ENCODE measurements around the gene CATSPERZ. TPM values are rescaled to one million over a fixed set of nuclear protein-coding genes. Genes with fewer than 3 reads are reported as not detected.

Gene CATSPERZ
- total RNA-seq, 1 experiment from 2014 or later: not detected

DNA sequence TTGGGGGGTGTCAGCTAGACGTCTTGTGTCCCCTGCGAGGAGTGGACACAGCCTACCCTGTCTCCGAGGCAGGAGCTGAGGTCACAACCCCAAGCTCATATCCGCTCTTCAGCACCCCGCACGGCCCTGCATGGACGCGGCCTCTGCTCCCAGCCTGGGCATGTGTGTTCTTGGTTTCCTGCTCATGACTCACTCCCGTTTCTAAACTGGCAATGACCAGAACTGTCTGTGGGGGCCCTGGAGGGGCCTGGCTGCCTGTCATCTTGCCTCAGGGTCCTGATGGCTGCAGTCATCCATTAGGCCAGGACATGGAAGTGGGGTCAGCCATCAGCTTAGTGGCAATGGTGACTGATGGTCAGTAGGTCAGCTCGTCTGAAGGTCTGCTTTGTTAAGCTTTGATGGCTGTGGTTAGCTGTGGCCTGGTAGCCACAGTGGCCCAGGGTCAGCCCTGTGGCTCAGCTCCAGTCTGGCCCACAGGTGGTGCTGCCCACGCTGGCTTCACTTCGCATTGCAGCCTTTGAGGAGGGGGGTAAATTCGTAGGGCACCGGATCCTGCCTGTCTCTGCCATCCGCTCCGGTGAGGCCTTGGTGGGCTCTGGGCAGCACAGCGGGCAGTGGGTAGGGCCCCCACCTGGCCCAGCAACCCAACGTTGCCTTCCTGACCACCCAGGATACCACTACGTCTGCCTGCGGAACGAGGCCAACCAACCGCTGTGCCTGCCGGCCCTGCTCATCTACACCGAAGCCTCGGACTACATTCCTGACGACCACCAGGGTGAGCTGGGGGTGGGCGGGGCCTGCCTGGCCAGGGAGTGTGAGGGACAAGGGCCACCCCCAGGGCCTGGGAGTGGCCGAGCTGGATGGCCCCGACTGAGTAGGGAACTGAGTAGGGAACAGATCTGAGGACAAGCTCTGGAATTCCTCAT, 36.9 kb upstream of the CATSPERZ start:
- in situ Hi-C loops (cut with HindIII; ENCODE audit: low sequenced_read_pairs): no loop called here
- DNase-seq (ENCODE audit: low spot score): no peak

DNA sequence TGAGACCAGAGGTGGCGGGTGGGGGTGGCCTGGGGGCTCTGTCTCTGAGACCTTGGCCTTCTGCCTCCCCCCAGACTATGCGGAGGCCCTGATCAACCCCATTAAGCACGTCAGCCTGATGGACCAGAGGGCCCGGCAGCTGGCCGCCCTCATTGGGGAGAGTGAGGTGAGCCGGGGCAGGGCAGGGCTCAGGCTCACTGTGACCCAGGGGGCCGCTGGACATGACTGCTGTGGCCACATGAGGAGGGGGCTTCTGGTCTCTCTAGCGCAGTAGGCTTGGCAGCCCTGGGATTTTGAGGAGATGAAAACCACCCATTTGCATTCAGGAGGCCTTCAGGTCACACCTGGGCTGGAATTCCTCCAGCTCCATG, 36.2 kb upstream of the CATSPERZ start:
- in situ Hi-C loops (cut with HindIII; ENCODE audit: low sequenced_read_pairs): no loop called here
- DNase-seq (ENCODE audit: low spot score): no peak

DNA sequence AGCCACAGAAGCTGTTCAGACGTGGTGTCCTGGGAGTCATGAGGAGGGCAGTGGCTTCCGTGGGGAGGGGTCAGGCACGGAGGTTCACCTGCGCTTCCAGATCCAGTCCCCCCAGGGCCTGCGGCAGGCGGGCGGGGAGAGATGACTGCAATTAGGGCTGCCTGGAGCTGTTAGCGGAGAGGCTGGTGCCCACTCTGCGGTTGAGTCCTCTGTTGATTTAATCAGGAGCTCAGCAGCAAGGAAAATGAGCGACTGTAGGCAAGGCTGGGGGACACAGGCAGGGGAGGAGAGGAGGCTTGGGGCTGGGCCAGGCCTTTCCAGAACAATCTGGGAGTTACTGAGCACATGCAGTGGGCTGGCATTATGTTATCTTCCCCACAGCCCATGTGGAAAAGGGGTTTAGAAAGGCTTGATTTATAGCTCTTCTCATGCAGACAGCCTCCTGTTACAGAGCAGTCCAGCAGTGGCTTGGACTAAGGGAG, 35.7 kb upstream of the CATSPERZ start:
- peak; percentile 35 for DNase-seq (ENCODE audit: low spot score)
- in situ Hi-C loops (cut with HindIII; ENCODE audit: low sequenced_read_pairs): no loop called here

DNA sequence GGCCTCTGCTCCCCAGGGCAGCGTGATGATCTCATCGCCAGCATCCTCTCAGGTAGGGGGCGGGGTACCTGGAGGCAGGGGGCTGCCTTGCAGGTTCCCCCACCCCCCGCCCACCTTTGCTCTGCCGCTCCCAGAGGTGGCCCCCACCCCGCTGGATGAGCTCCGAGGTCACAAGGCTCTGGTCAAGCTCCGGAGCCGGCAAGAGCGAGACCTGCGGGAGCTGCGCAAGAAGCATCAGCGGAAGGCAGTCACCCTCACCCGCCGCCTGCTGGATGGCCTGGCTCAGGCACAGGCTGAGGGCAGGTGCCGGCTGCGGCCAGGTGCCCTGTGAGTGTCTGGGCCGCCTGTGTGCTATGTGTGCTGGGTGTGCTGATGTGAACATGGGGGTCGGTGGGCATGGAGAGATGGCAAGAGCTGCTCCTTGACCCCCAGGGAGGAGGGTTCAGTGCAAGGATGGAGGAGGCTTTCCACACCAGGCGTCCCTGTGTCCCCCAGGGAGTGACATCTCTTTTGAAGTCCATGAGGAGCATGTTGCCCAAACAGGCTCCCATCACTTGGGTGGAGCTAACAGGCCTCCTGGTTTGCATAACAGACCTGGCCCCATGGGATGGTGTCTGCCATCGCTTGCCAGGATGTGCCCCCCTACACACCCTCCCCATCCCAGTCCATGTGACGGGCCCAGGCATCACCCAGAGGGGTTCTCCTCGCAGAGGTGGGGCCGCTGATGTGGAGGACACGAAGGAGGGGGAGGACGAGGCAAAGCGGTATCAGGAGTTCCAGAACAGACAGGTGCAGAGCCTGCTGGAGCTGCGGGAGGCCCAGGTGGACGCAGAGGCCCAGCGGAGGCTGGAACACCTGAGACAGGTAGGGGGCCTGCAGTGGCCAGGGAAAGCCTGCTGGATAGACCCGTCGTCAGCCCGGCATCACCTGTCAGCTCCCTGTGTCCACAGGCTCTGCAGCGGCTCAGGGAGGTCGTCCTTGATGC, 34.7 kb upstream of the CATSPERZ start:
- in situ Hi-C loops (cut with HindIII; ENCODE audit: low sequenced_read_pairs): no loop called here
- DNase-seq (ENCODE audit: low spot score): no peak

GRCh38 chr11:64266339-64266738, 33.8 kb upstream of the CATSPERZ start:
- no peak for DNase-seq (ENCODE audit: low spot score)
- in situ Hi-C loops (cut with HindIII; ENCODE audit: low sequenced_read_pairs): no loop called here

GRCh38 chr11:64267207-64267945, 32.8 kb upstream of the CATSPERZ start:
- no peak for DNase-seq (ENCODE audit: low spot score)
- in situ Hi-C loops (cut with HindIII; ENCODE audit: low sequenced_read_pairs): no loop called here

GRCh38 chr11:64268025-64268892, 31.9 kb upstream of the CATSPERZ start:
- DNase-seq (ENCODE audit: low spot score): no peak
- in situ Hi-C loops (cut with HindIII; ENCODE audit: low sequenced_read_pairs): no loop called here

DNA sequence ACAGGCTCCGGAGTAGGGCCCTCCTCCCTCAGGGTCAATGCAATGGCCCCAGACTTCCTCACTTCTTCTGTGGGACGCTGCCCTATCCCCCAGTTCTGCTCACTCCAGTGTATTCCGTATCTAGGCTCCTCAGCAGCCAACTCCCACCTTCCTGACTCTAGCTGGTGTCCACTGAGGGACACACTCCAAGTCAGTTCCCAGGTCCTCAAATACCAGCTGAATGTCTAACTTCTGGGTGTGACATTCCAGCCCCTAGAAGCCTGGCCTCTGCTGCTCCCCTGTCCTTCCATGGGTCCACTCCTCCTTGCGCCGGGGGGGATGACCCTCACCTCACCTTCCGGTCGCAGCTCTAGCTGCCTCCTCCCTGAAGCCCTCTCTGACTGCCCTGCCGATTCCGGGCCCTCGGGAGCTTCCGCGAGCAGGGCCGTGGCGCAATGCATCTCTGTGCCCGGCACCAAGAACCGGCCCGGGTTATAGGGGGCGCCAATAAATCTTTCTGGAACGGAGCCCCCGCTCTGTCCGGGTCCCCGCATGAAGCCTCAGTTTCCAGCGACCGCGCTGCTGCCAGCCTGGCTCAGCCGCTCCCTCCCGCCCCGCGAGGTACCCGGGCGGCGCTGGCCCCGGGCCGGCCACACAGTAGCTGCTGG, 31.1 kb upstream of the CATSPERZ start:
- in situ Hi-C loops (cut with HindIII; ENCODE audit: low sequenced_read_pairs): no loop called here
- peak; percentile 65 for DNase-seq (ENCODE audit: low spot score)

- DNase-seq (ENCODE audit: low spot score): peak; percentile 100
- in situ Hi-C loops (cut with HindIII; ENCODE audit: low sequenced_read_pairs): loop anchor here (10.0 kb wide), 1 partner anchor 65 kb away; the partner anchor contains the start of gene FERMT3
These were observed 30.5 kb upstream of the CATSPERZ start for GRCh38 chr11:64269540-64270220.

DNA sequence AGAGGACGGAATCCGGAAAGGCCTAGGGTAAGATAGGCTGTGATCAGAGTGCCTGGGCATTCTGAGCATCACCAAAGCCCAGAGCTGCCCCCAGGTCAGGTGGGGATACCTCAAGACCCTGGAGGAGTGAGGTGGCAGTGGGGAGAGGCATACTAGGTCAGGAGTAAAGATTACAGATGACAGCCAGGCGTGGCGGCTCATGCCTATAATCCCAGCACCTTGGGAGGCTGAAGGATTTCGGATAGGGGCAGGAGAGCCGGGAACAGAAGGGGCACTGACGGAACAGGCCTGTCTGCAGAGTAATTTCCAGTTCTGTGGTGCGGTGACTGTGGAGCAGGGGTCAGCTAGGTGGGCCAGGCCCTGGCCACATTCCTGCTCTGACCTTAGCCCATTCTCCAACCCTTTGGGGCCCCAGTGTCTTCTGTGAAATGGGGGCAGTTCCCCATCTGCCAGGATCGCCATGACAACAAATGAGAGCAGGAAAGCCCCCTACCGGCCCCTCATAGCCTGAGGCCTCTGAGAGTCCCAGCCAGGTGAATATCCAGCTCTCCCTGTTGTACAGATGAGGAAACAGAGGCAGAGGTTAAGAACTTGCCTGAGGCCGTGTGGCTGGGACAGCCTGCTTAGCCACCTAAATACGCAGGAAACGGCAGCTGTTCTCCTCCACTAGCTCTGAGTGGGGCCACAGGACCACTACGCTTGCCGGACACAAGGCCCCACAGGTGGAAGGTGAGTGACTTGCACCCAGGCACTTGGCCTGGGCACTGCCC, 24.9 kb upstream of the CATSPERZ start:
- no peak for DNase-seq (ENCODE audit: low spot score)
- in situ Hi-C loops (cut with HindIII; ENCODE audit: low sequenced_read_pairs): loop anchor here (10.0 kb wide), 1 partner anchor 70 kb away; the partner anchor contains the start of gene FERMT3

- DNase-seq (ENCODE audit: low spot score): no peak
- in situ Hi-C loops (cut with HindIII; ENCODE audit: low sequenced_read_pairs): loop anchor here (10.0 kb wide), 1 partner anchor 71 kb away; the partner anchor contains the start of gene FERMT3
These were observed 24.3 kb upstream of the CATSPERZ start for GRCh38 chr11:64275841-64276240.

DNA sequence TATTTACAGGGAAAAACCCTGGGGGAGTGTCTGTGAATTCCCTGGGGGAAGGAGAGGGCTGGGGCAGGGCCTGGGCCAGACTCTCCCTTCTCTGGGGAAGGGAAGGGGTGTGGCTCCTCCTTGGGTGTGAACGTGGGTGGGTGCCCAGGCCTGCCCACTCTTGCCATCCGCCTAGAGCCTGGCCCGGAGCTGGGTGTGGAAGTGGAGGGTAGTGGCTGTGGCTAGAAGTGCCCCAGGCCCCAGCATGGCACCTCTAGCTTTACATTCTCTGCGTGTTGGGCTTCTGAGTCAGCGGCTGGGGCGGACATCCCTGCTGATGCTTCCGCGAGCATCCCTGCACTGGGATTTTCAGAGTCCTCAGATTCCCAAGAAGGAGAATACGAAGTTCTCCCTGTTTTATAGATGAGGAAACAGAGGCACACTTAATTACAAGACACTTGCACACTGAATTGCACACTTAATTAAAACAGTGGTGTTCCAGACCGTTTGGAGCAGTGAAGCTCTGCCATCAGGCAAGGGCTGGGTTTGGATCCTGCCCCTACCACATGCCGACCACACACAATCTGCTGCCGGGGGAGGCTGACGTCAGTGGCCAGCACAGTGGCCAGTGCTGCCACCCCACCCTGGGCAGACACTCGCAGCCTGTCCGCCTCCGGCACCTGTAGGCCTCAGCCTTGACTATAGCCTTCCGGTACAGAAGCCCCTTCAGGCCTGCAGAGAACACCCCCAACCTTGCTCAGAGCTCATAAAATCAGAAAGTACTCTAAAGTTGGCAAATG, 23.3 kb upstream of the CATSPERZ start:
- in situ Hi-C loops (cut with HindIII; ENCODE audit: low sequenced_read_pairs): loop anchor here (10.0 kb wide), 1 partner anchor 72 kb away; the partner anchor contains the start of gene FERMT3

GRCh38 chr11:64278576-64279190, 21.5 kb upstream of the CATSPERZ start:
- DNase-seq (ENCODE audit: low spot score): no peak
- in situ Hi-C loops (cut with HindIII; ENCODE audit: low sequenced_read_pairs): loop anchor here (10.0 kb wide), 1 partner anchor 74 kb away; the partner anchor contains the start of gene FERMT3

More for the DNA sequence above, 23.3 kb upstream of the CATSPERZ start:
- DNase-seq (ENCODE audit: low spot score): peak; percentile 68

DNA sequence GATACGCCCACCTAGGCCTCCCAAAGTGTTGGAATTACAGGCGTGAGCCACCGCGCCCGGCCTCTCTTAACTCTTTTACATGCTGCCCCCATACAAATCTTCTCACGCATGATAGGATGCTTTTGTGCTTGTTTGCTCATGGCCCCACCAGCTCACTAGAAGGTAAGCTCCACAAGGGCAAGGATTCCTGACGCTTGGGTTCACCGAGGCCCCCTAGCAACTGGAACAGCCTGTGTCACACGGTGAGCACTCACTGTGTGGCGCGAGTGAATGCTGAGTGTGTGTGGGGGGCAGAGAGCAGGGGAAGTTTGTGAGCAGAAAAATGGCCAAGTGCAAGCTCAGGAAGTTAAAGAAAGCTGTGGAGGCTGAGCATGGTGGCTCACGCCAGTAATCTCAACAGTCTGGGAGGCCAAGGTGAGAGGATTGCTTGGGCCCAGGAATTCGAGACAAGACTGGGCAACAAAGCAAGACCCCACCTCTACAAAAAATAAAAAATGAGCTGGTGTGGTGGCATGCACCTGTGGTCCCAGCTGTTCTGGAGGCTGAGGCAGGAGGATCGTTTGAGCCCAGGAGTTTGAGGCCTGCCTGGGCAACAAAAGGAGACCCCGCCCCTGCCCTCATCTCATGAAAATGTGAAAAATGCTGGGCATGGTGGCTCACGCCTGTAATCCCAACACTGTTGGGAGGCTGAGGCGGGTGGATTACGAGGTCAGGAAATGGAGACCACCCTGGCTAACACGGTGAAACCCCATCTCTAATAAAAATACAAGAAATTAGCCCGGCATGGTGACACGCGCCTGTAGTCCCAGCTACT, 18.0 kb upstream of the CATSPERZ start:
- no peak for DNase-seq (ENCODE audit: low spot score)
- in situ Hi-C loops (cut with HindIII; ENCODE audit: low sequenced_read_pairs): no loop called here

Measured in G401 (cell line).